ENCODE results near the gene SNRNP27. TPM values are rescaled to one million over a fixed set of nuclear protein-coding genes. Genes with fewer than 3 reads are reported as not detected.

Gene SNRNP27
- total and polyA plus RNA-seq, 7 donors: 38.8 to 92.5 (median 58.7) TPM

DNA sequence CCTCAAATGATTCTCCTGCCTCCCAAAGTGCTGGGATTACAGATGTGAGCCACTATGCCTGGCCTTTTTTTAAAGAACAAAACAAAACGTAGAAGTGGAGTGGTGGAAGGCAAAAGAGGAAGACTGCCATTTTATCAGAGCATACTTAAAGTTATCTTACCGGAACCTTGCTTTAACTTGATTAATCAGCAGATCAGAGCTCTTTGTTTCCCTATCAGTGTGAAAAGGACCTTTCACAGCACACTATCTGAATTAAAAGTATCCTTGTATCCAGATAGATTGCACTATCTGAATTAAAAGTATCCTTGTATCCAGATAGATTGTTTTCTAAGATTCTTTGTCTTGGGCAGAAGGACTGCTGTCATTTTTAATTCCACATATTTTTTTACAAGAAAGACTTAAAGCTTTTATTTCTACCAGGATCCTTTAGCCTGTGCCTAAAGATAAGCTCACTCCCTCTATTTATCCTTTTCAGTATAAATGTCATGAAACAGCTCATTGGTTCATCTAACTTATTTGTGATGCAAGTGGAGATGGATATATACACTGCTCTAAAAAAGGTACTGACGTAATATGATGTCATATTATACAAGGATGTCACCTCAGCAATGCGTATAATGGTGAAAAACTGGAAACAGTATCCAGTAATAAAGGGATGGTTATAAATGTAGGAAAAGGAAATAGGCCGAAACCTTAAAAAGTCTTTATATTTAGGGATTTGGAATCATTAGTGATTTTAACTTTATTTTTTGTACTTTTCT lies 46.5 kb upstream of the SNRNP27 start:
- no peak for TF ChIP-seq CTCF (IDR thresholded peaks at IDR 0.05)
- no peak for TF ChIP-seq POLR2A (IDR thresholded peaks at IDR 0.05)
- TF ChIP-seq EP300 (IDR thresholded peaks at IDR 0.05): no peak
- no peak for TF ChIP-seq POLR2AphosphoS5 (IDR thresholded peaks at IDR 0.05)
- intact Hi-C loops (cut with DNase I): no loop called here
- no peak overlapping the region for H3K4me3 ChIP-seq

GRCh38 chr2:69848186-69848790 lies 45.5 kb upstream of the SNRNP27 start:
- Histone ChIP-seq H3K4me3 (no peak overlapping the region), H3K27ac (no peak overlapping the region), H3K27me3 (no peaks in the 10 kb centered on the region), H3K4me1 (no peaks in the 10 kb centered on the region), H3K36me3 (peaks cover 1 to 83% (median 9%) of the 10 kb centered on the region in 4 donors), H3K9me3 (no peaks in the 10 kb centered on the region)
- DNase-seq: no peak
- TF ChIP-seq POLR2AphosphoS5 (IDR thresholded peaks at IDR 0.05): no peak
- TF ChIP-seq POLR2A (IDR thresholded peaks at IDR 0.05): no peak
- no peak for TF ChIP-seq CTCF (IDR thresholded peaks at IDR 0.05)
- TF ChIP-seq EP300 (IDR thresholded peaks at IDR 0.05): no peak
- intact Hi-C loops (cut with DNase I): no loop called here
- 91 to 94% methylated on average over 7 of the region's 7 CpGs for WGBS, 2 donors

More for the DNA sequence above, 46.5 kb upstream of the SNRNP27 start:
- Histone ChIP-seq H3K9me3 (no peaks in the 10 kb centered on the region), H3K27me3 (no peaks in the 10 kb centered on the region), H3K27ac (no peak overlapping the region), H3K4me1 (no peaks in the 10 kb centered on the region), H3K36me3 (peaks cover 5 to 77% (median 9%) of the 10 kb centered on the region in 4 donors)
- 94 to 98% methylated on average over 5 of the region's 5 CpGs for WGBS, 2 donors
- DNase-seq: no peak

DNA sequence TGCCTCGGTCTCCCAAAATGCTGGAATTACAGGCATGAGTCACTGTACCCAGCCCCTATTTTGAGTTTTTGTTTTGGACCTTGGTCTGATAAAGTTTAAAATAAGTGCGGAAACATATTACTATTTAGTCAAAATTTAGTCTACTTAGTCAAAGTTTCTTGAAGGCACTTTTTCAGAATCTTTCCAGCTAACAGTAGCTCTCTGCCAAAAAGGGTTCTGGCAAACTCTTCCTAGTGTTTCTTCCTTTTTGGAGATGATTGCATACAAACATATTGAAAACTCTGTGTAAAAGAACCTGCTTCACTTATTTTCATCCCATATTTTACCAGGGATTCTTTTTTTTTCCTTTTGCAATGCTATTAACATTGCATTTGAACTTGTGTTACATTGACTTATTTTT lies 35.5 kb upstream of the SNRNP27 start:
- TF ChIP-seq POLR2A (IDR thresholded peaks at IDR 0.05) (no peak), CTCF (IDR thresholded peaks at IDR 0.05) (no peak)
- H3K36me3 ChIP-seq: peaks cover 0 to 27% (median 0%) of the 10 kb centered on the region in 4 donors
- WGBS, 2 donors: 95 to 100% methylated on average over 2 of the region's 2 CpGs

DNA sequence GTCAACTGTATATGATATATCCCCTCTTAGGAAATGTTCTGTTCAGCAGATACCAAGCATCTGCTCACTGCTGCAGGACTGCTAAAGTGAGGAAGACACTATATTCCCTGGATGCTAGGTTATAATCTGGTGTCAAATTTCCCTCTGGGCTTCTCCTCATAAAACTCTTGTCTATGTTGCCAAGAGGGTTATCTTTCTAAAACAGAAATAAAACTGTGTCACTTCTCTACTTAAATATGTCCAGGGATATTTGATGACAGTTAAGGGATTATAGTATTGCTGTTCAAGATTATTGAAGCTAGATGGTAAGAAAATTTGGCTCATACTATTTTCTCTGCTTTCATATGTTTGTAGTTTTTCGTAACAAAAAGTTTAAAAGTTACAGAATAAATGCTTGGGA lies 30.5 kb upstream of the SNRNP27 start:
- no peak overlapping the region for H3K4me3 ChIP-seq
- intact Hi-C loops (cut with DNase I): no loop called here
- 95 to 99% methylated on average over 1 of the region's 1 CpG for WGBS, 2 donors
- peaks cover 4 to 53% (median 24%) of the 10 kb centered on the region in 4 donors for H3K36me3 ChIP-seq
- DNase-seq: no peak
- H3K27ac ChIP-seq: no peak overlapping the region
- no peak for TF ChIP-seq CTCF (IDR thresholded peaks at IDR 0.05)
- TF ChIP-seq EP300 (IDR thresholded peaks at IDR 0.05): no peak
- TF ChIP-seq POLR2A (IDR thresholded peaks at IDR 0.05): no peak
- TF ChIP-seq POLR2AphosphoS5 (IDR thresholded peaks at IDR 0.05): no peak
- no peaks in the 10 kb centered on the region for H3K27me3 ChIP-seq
- H3K9me3 ChIP-seq: no peaks in the 10 kb centered on the region
- H3K4me1 ChIP-seq: no peaks in the 10 kb centered on the region

More for the DNA sequence above, 35.5 kb upstream of the SNRNP27 start:
- H3K4me1 ChIP-seq: no peaks in the 10 kb centered on the region
- H3K27me3 ChIP-seq: no peaks in the 10 kb centered on the region
- no peaks in the 10 kb centered on the region for H3K9me3 ChIP-seq
- DNase-seq: no peak
- intact Hi-C loops (cut with DNase I): no loop called here
- H3K4me3 ChIP-seq: no peak overlapping the region
- H3K27ac ChIP-seq: no peak overlapping the region

All from sigmoid colon (tissue), 7 donors.